IMR-90 (cell line): ENCODE data around the gene RAX2. TPM values are rescaled to one million over a fixed set of nuclear protein-coding genes. Genes with fewer than 3 reads are reported as not detected.

Experiments used
- ATAC-seq: fragments of 200-7000 bp; cut with Tn5 transposase; 2 replicates; pipeline ENCODE4 v1.9.1; 2020; ENCODE audit warnings: low read depth, mild to moderate bottlenecking, moderate library complexity
- BruUV-seq: library from RNA; stranded (reverse); fragments of 400-500 nt; replicated peaks from 2 replicates; lab custom pipeline; 2021; lab: Mats Ljungman, UMichigan
- CTCF ChIA-PET: fragments of 300-600 bp; formaldehyde crosslinking; extraction: SDS; loops from one replicate; lab custom pipeline; 2021; ENCODE audit warnings: antibody characterized with exemption; lab: Yijun Ruan, JAX
- POLR2A ChIA-PET: fragments of 300-600 bp; sonication (Branson Sonifier 250); formaldehyde crosslinking; loops from one replicate; lab custom pipeline; 2022; ENCODE audit warnings: antibody characterized with exemption; ENCODE audit not compliant: unreplicated experiment; lab: Charles Lee
- DNase-seq: peaks from one replicate; pipeline ENCODE4 v3.0.0; 2013
- H2AFZ ChIP-seq: replicated peaks from 2 replicates; pipeline ENCODE3; 2013; ENCODE audit warnings: low read length, mild to moderate bottlenecking; ENCODE audit not compliant: poor library complexity
- H2AK5ac ChIP-seq: 2 replicates; pipeline ENCODE4 v1.6.1; 2013; ENCODE audit warnings: low read depth, low read length, inconsistent platforms
- H2AK9ac ChIP-seq: replicated peaks from 2 replicates; pipeline ENCODE3; 2013; ENCODE audit warnings: mild to moderate bottlenecking, low read depth, low read length, moderate library complexity; ENCODE audit not compliant: poor library complexity
- H2BK120ac ChIP-seq: 2 replicates; pipeline ENCODE4 v1.6.1; 2013; ENCODE audit warnings: low read depth, low read length, inconsistent platforms
- H2BK15ac ChIP-seq: 3 replicates; pipeline ENCODE4 v1.6.1; 2013; ENCODE audit warnings: low read depth, low read length, inconsistent platforms
- H2BK20ac ChIP-seq: 2 replicates; pipeline ENCODE4 v1.6.1; 2013; ENCODE audit warnings: low read depth, mild to moderate bottlenecking, inconsistent platforms, low read length, moderate library complexity
- H2BK5ac ChIP-seq: 2 replicates; pipeline ENCODE4 v1.6.1; 2013; ENCODE audit warnings: mild to moderate bottlenecking, low read depth, low read length, inconsistent platforms; ENCODE audit not compliant: poor library complexity, severe bottlenecking
- H3K14ac ChIP-seq: replicated peaks from 2 replicates; pipeline ENCODE4 v1.6.1; 2013; ENCODE audit warnings: low read depth, low read length, inconsistent platforms
- H3K18ac ChIP-seq: 2 replicates; pipeline ENCODE4 v1.6.1; 2013; ENCODE audit warnings: low read depth, low read length, control low read depth
- H3K23ac ChIP-seq: 2 replicates; pipeline ENCODE4 v1.6.1; 2013; ENCODE audit warnings: low read depth, low read length, inconsistent platforms
- H3K27ac ChIP-seq: 2 replicates; pipeline ENCODE4 v1.5.1; 2013; ENCODE audit warnings: mild to moderate bottlenecking, control low read depth, low read length; ENCODE audit not compliant: insufficient read depth
- H3K27me3 ChIP-seq: 2 replicates; pipeline ENCODE4 v1.6.1; 2013; ENCODE audit warnings: low read length; ENCODE audit not compliant: control insufficient read depth, insufficient read depth
- H3K36me3 ChIP-seq: 2 replicates; pipeline ENCODE4 v1.6.1; 2013; ENCODE audit warnings: low read length, mixed read lengths; ENCODE audit not compliant: control insufficient read depth, insufficient read depth
- H3K4ac ChIP-seq: 2 replicates; pipeline ENCODE4 v1.6.1; 2013; ENCODE audit warnings: low read depth, low read length, inconsistent platforms
- H3K4me1 ChIP-seq: 2 replicates; pipeline ENCODE4 v1.6.1; 2013; ENCODE audit warnings: low read length, mixed read lengths; ENCODE audit not compliant: control insufficient read depth, insufficient read depth
- H3K4me2 ChIP-seq: 2 replicates; pipeline ENCODE4 v1.6.1; 2013; ENCODE audit warnings: low read depth, mild to moderate bottlenecking, control low read depth, low read length, moderate library complexity
- H3K4me3 ChIP-seq: 2 replicates; pipeline ENCODE4 v1.5.1; 2013; ENCODE audit warnings: low read depth, mild to moderate bottlenecking, control low read depth, low read length, moderate library complexity; ENCODE audit not compliant: insufficient read depth
- H3K56ac ChIP-seq: 2 replicates; pipeline ENCODE4 v1.6.1; 2013; ENCODE audit warnings: low read length, inconsistent platforms; ENCODE audit not compliant: insufficient read depth; ENCODE audit errors: extremely low read depth
- H3K79me1 ChIP-seq, 2 experiments: 2 replicates each; pipeline ENCODE4 v1.6.1; 2013; ENCODE audit warnings: low read length in 2 of 2, inconsistent platforms in 1 of 2, low read depth in 1 of 2
- H3K9ac ChIP-seq: 2 replicates; pipeline ENCODE4 v1.6.1; 2013; ENCODE audit warnings: low read depth, low read length, control low read depth
- H3K9me1 ChIP-seq: 2 replicates; pipeline ENCODE4 v1.6.1; 2013; ENCODE audit warnings: low read length, inconsistent platforms; ENCODE audit not compliant: insufficient read depth
- H3K9me3 ChIP-seq: 2 replicates; pipeline ENCODE4 v1.6.1; 2013; ENCODE audit warnings: low read length; ENCODE audit not compliant: control insufficient read depth, insufficient read depth
- H4K20me1 ChIP-seq: 2 replicates; pipeline ENCODE4 v1.6.1; 2013; ENCODE audit warnings: low read length, inconsistent platforms; ENCODE audit not compliant: insufficient read depth
- H4K5ac ChIP-seq: 2 replicates; pipeline ENCODE4 v1.6.1; 2013; ENCODE audit warnings: mild to moderate bottlenecking, low read depth, low read length, control low read depth
- H4K8ac ChIP-seq, 2 experiments: 2 replicates each; pipeline ENCODE4 v1.6.1; 2013; ENCODE audit warnings: low read depth in 2 of 2, low read length in 2 of 2, control low read depth in 1 of 2, inconsistent platforms in 1 of 2
- H4K91ac ChIP-seq: 2 replicates; pipeline ENCODE4 v1.6.1; 2013; ENCODE audit warnings: low read depth, low read length, inconsistent platforms; ENCODE audit not compliant: insufficient read depth
- BHLHE40 ChIP-seq: fragments of 150-350 bp; IDR thresholded peaks from 2 replicates; pipeline ENCODE4 v1.6.1; 2016; ENCODE audit warnings: mild to moderate bottlenecking, low read depth, low read length
- CHD1 ChIP-seq: IDR thresholded peaks from 2 replicates; pipeline ENCODE4 v1.6.1; 2012; ENCODE audit warnings: low read depth, low read length, improper control_type of control experiment
- MAFK ChIP-seq: IDR thresholded peaks from 2 replicates; pipeline ENCODE4 v1.6.1; 2012; ENCODE audit warnings: low read depth, low read length, improper control_type of control experiment
- MAZ ChIP-seq: IDR thresholded peaks from 2 replicates; pipeline ENCODE4 v1.6.1; 2012; ENCODE audit warnings: low read depth, mild to moderate bottlenecking, low read length, improper control_type of control experiment, moderate library complexity, borderline replicate concordance
- POLR2A ChIP-seq: IDR thresholded peaks from 2 replicates; pipeline ENCODE4 v1.6.1; 2012; ENCODE audit warnings: mild to moderate bottlenecking, low read depth, low read length
- RFX5 ChIP-seq: IDR thresholded peaks from 2 replicates; pipeline ENCODE4 v1.8.0; 2012; ENCODE audit warnings: low read depth, mild to moderate bottlenecking, low read length, moderate library complexity
- SMC3 ChIP-seq: fragments of 150-350 bp; IDR thresholded peaks from 2 replicates; pipeline ENCODE4 v1.6.1; 2016; ENCODE audit warnings: low read depth, mild to moderate bottlenecking, antibody characterized with exemption, low read length, moderate library complexity
- WGBS, 2 experiments: methylation state at CpG; one replicate each; pipeline versions ENCODE4 v1.1.5 to v1.1.7; 2013; ENCODE audit warnings: missing lambda C conversion rate in 2 of 2; ENCODE audit not compliant: insufficient read length in 1 of 2; ENCODE audit errors: extremely low coverage in 2 of 2; 5-methylcytosine and 5-hydroxymethylcytosine counted together
- dilution Hi-C: fragments of 300-500 bp; cut with HindIII; formaldehyde crosslinking; loops from one replicate; pipeline ENCODE4 v1.14.3; 2018; ENCODE audit warnings: low sequenced_read_pairs; ENCODE audit not compliant: unreplicated experiment
- in situ Hi-C: fragments of 300-500 bp; cut with MboI; formaldehyde crosslinking; loops from 3 replicates; pipeline ENCODE4 v1.14.3; 2019; ENCODE audit warnings: low sequenced_read_pairs, inconsistent platforms, mixed read lengths
- intact Hi-C: fragments of 100-400 bp; cut with micrococcal nuclease; formaldehyde crosslinking; loops from 2 replicates; pipeline ENCODE4 v1.10.0; 2022
- polyA plus RNA-seq, 3 experiments: library from polyadenylated mRNA; depleted of rRNA; stranded (reverse); fragments of >200 nt; gene quantifications; 2 replicates each; pipeline ENCODE4 v1.2.3, GENCODE V29; 2012; ENCODE audit warnings: low replicate concordance in 1 of 3
- total RNA-seq: library from RNA; depleted of rRNA; stranded (reverse); fragments of >200 nt; gene quantifications from 2 replicates; pipeline ENCODE4 v1.2.3, GENCODE V29; 2012

RAX2 gene
- total and polyA plus RNA-seq, 2 of the 4 experiments (the other 2 are of a cell fraction): not detected

DNA sequence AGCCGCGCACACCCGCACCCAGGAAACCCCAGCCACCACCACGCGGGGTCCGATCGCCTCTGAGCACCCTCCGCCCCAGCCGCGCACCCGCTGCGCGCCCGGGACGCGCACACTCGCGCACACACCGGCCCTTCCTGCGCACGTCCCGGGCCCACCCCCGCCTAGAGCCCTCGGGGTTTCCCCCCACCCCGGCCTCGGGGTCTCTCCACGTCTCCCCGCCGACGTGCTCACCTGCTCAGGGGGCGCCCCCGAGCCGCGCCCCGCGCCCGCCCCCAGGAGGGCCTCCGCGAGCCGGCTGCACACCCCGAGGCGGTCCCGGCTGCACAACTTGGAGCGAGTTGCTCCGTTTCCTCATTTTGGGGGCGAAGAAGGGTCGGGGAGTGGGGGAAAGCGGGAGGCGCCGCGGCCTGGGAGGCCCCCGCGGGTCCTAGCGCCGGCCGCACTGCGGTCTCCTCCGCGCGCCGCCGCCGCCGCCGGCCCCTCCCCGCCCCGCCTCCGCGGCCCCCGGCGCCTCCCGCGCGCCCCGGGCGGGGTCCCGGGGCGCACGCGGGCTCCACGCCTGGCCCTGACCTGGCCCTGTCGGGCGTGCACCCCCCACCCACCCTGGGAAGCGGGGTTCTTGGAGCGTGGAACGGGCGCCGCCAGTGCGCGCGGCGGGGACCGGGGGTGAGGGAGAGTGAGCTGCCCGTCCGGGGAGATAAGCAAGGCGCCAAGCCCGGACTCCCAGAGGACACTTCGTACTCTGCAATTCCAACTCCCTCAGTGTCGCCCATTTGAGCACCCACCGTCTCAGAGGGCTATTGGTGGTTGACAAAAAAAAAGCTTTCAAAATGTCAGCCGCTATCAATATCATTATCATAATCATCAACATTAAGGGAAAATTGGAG, 14.2 kb upstream of the RAX2 start, which contains the start of gene MATK:
Gene MATK, minus strand, starts transcription at position 444 of the 887 bp plus-strand sequence. CDS start 1,246 bp downstream, outside the sequence.
- CTCF ChIA-PET: no interaction called here

More for the DNA sequence above, 14.2 kb upstream of the RAX2 start, which contains the start of gene MATK:
- no peak within 1 kb of the TSS for H2AFZ ChIP-seq
- H3K4me2 ChIP-seq: no peak within 1 kb of the TSS
- H4K5ac ChIP-seq: no peak within 1 kb of the TSS
- ATAC-seq (no peak), DNase-seq (no peak)
- no peak within 1 kb of the TSS for H3K9ac ChIP-seq
- no peak within 1 kb of the TSS for H3K4ac ChIP-seq
- no peak within 1 kb of the TSS for H4K8ac ChIP-seq
- POLR2A ChIA-PET: interaction anchor here (0.6 kb wide), 1 partner anchor 24 kb away, joined by 4 read pairs; the partner anchor contains the start of gene MRPL54
- H3K4me3 ChIP-seq: no peak within 1 kb of the TSS
- no peak within 1 kb of the TSS for H4K91ac ChIP-seq
- no peaks in the 10 kb centered on the region for H3K36me3 ChIP-seq
- no peak within 1 kb of the TSS for H2BK20ac ChIP-seq
- H3K14ac ChIP-seq: no peak within 1 kb of the TSS
- TF ChIP-seq POLR2A: no peak
- no peak for TF ChIP-seq MAFK
- no peak for TF ChIP-seq BHLHE40
- TF ChIP-seq MAZ: no peak
- TF ChIP-seq SMC3: no peak
- TF ChIP-seq RFX5: no peak
- no peak for TF ChIP-seq CHD1
- H3K27me3 ChIP-seq: peaks cover 29% of the 10 kb centered on the region
- dilution Hi-C loops (no loop called here), in situ Hi-C loops (no loop called here), intact Hi-C loops (no loop called here)
- no peak within 1 kb of the TSS for H3K23ac ChIP-seq
- no peak within 1 kb of the TSS for H2BK5ac ChIP-seq
- H3K9me1 ChIP-seq: no peaks in the 10 kb centered on the region
- no peak within 1 kb of the TSS for H2AK9ac ChIP-seq
- H3K27ac ChIP-seq: no peak within 1 kb of the TSS
- no peak within 1 kb of the TSS for H3K18ac ChIP-seq
- H3K4me1 ChIP-seq: no peaks in the 10 kb centered on the region
- no peak within 1 kb of the TSS for H2BK15ac ChIP-seq
- no peak within 1 kb of the TSS for H2BK120ac ChIP-seq
- 4% methylated on average over 17 of the region's 101 CpGs; no CpG with 5 or more reads in 1 of the 2 experiments for WGBS, 2 experiments
- BruUV-seq: no TSS peak
- peaks cover 27% of the 10 kb centered on the region for H3K9me3 ChIP-seq
- no peaks in the 10 kb centered on the region for H3K79me1 ChIP-seq
- H4K20me1 ChIP-seq: no peaks in the 10 kb centered on the region
- H2AK5ac ChIP-seq: no peak within 1 kb of the TSS
- no peak within 1 kb of the TSS for H3K56ac ChIP-seq
